T-cell (primary cell): Measurements from ENCODE around the gene TBCE. TPM values are rescaled to one million over a fixed set of nuclear protein-coding genes. Genes with fewer than 3 reads are reported as not detected.

Experiments used
- ATAC-seq, 4 experiments: fragments of 200-7000 bp in 3 of 4; fragments of 150-1000 bp in 1 of 4; cut with Tn5 transposase; replicated peaks in 1 of 4; 1 replicate in 3 of 4; 2 replicates in 1 of 4; pipeline ENCODE4 v1.10.0; 2021; ENCODE audit warnings: moderate library complexity in 3 of 4, mild to moderate bottlenecking in 2 of 4, moderate number of reproducible peaks in 1 of 4
- CTCF ChIA-PET, 2 donors: fragments of 300-600 bp; sonication (Branson Sonifier 250); formaldehyde crosslinking; loops; one replicate each; lab custom pipeline; 2022; ENCODE audit warnings: antibody characterized with exemption in 2 of 2; lab: Charles Lee
- POLR2A ChIA-PET, 2 donors: fragments of 300-600 bp; sonication (Branson Sonifier 250); formaldehyde crosslinking; loops; one replicate each; lab custom pipeline; 2022; ENCODE audit warnings: antibody characterized with exemption in 2 of 2; lab: Charles Lee
- DNase-seq, 35 experiments: peaks; one replicate each; pipeline versions ENCODE4 v3.0.0 to v3.0.0-alpha.2; 2013 to 2023
- H3K27ac ChIP-seq: one replicate; pipeline ENCODE4 v1.5.1; 2013; ENCODE audit warnings: low read length
- H3K27me3 ChIP-seq, 2 experiments: replicated peaks in 1 of 2; 1 replicate in 1 of 2; 2 replicates in 1 of 2; pipeline versions ENCODE4 v1.6.1 to v1.7.0; 2013; ENCODE audit warnings: low read length in 1 of 2, mixed read lengths in 1 of 2; ENCODE audit not compliant: control insufficient read depth in 2 of 2, insufficient read depth in 2 of 2; ENCODE audit errors: extremely low read depth in 1 of 2
- H3K36me3 ChIP-seq, 2 donors: 1 replicate in 1 of 2; 2 replicates in 1 of 2; pipeline versions ENCODE4 v1.6.1 to v1.7.0; 2013; ENCODE audit warnings: low read length in 1 of 2; ENCODE audit not compliant: control insufficient read depth in 2 of 2, insufficient read depth in 1 of 2; ENCODE audit errors: extremely low read depth in 1 of 2
- H3K4me1 ChIP-seq, 2 experiments: 1 replicate in 1 of 2; 2 replicates in 1 of 2; pipeline versions ENCODE4 v1.6.1 to v1.7.0; 2013; ENCODE audit warnings: low read length in 2 of 2, mixed read lengths in 1 of 2; ENCODE audit not compliant: insufficient read depth in 2 of 2, control insufficient read depth in 1 of 2; ENCODE audit errors: extremely low read depth in 1 of 2
- H3K4me3 ChIP-seq, 2 donors: 1 replicate in 1 of 2; 2 replicates in 1 of 2; pipeline versions ENCODE4 v1.5.1 to v1.7.0; 2013; ENCODE audit warnings: mild to moderate bottlenecking in 2 of 2, low read length in 1 of 2, moderate library complexity in 1 of 2; ENCODE audit not compliant: control insufficient read depth in 1 of 2; ENCODE audit errors: extremely low read depth in 1 of 2
- H3K9me3 ChIP-seq: 2 replicates; pipeline ENCODE4 v1.7.0; 2013
- H3K27ac Mint-ChIP-seq, 2 donors: one replicate each; pipeline ENCODE4 v1.8.0; 2020 to 2021; ENCODE audit warnings: mild to moderate bottlenecking in 2 of 2, mixed read lengths in 2 of 2
- H3K27me3 Mint-ChIP-seq, 2 donors: one replicate each; pipeline ENCODE4 v1.8.0; 2021 to 2022; ENCODE audit warnings: mixed read lengths in 2 of 2
- H3K36me3 Mint-ChIP-seq: one replicate; pipeline ENCODE4 v1.8.0; 2021; ENCODE audit warnings: mixed read lengths
- H3K4me1 Mint-ChIP-seq, 3 donors: one replicate each; pipeline ENCODE4 v1.8.0; 2020 to 2022; ENCODE audit warnings: mixed read lengths in 3 of 3, mild to moderate bottlenecking in 1 of 3
- H3K4me3 Mint-ChIP-seq, 3 donors: one replicate each; pipeline ENCODE4 v1.8.0; 2020 to 2022; ENCODE audit warnings: mild to moderate bottlenecking in 3 of 3, mixed read lengths in 3 of 3, moderate library complexity in 3 of 3
- H3K9me3 Mint-ChIP-seq, 3 donors: one replicate each; pipeline ENCODE4 v1.8.0; 2020 to 2022; ENCODE audit warnings: mixed read lengths in 3 of 3
- WGBS: methylation state at CpG from one replicate; pipeline ENCODE4 v1.1.5; 2013; ENCODE audit warnings: missing lambda C conversion rate; ENCODE audit not compliant: insufficient coverage; 5-methylcytosine and 5-hydroxymethylcytosine counted together
- total RNA-seq, 35 experiments: library from RNA in 6 of 35; stranded (reverse) in 6 of 35; fragments of 120-200 nt in 1 of 35; gene quantifications; one replicate each; pipeline versions ENCODE4 v1.2.1 to v1.2.4 and lab custom pipeline; 2013 to 2026

Gene TBCE
- total RNA-seq, 5 donors from 2014 or later (not counting 1 experiment from before 2014, with no cell fraction given), result 15.6 to 21.5 (median 18.6) TPM

DNA sequence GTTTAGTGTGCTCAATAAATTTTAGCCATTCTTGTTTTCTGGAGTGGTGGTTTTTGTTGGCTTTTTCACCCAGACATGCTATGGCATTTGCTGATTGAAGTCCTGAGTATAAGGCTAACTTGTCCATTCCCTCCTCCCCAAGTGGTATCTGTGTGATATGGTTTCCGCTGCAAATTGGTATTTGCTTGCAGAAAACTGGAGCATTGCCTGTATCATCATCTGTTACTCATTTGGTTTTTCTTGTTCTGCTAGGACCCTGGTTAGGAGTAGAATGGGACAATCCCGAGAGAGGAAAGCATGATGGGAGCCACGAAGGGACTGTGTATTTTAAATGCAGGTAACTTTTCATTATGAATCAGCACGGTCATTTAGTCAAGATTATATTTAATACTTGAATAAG, 34.0 kb downstream of the TBCE start:
- H3K27ac ChIP-seq, result no peak overlapping the region
- H3K9me3 Mint-ChIP-seq, result no peaks in the 10 kb centered on the region
- POLR2A ChIA-PET, result no interaction called here
- ATAC-seq (no peak), DNase-seq (no peak)
- H3K9me3 ChIP-seq, result no peaks in the 10 kb centered on the region
- H3K27me3 Mint-ChIP-seq, result no peaks in the 10 kb centered on the region
- 85% methylated on average over 2 of the region's 4 CpGs for WGBS
- H3K36me3 ChIP-seq, result peaks cover 0 to 6% of the 10 kb centered on the region in 2 donors
- H3K27me3 ChIP-seq, result no peaks in the 10 kb centered on the region
- H3K27ac Mint-ChIP-seq, result no peak overlapping the region
- CTCF ChIA-PET, result no interaction called here
- peaks cover 1 to 20% (median 6%) of the 10 kb centered on the region in 3 donors for H3K4me1 Mint-ChIP-seq
- peaks cover 19% of the 10 kb centered on the region for H3K36me3 Mint-ChIP-seq
- H3K4me3 ChIP-seq, result no peak overlapping the region
- H3K4me3 Mint-ChIP-seq, result no peak overlapping the region
- H3K4me1 ChIP-seq, result no peaks in the 10 kb centered on the region

DNA sequence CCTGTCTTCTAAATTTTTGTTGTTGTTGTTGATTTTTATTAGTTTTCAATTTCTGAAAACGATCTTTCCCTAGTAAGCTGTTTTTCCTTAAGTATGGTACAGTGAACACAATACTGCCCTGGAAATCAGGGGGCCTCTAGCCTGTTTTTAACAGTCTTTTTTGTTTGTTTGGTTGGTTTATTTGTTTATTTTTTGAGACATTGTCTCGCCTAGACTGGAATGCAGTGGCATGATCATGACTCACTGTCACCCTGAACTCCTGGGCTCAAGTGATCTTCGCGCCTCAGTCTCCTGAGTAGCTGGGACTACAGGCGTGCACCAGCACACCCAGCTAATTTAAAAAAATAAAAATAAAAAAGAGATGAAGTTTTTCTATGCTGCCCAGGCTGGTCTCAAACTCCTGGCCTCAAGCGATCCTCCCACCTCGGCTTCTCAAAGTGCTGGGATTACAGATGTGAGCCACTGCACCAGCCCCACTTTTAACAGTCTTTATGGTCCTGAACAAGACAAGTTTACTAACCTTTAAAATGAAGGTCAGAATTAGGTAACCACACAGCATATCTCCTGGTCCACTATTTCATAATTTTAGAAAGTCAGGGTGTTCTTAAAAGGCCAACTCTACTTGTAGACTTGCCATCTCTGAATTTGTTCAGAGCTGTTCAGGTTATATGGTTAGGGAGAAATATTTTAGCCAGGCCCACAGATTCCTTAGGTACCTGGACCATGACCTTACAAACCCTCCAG, 35.4 kb downstream of the TBCE start:
- no peaks in the 10 kb centered on the region for H3K9me3 Mint-ChIP-seq
- WGBS, result 100% methylated on average over 2 of the region's 7 CpGs
- H3K27ac Mint-ChIP-seq, result no peak overlapping the region
- ATAC-seq, result no peak
- Histone ChIP-seq H3K27ac (no peak overlapping the region), H3K27me3 (no peaks in the 10 kb centered on the region), H3K36me3 (peaks cover 0 to 6% of the 10 kb centered on the region in 2 donors), H3K9me3 (no peaks in the 10 kb centered on the region), H3K4me3 (no peak overlapping the region), H3K4me1 (no peaks in the 10 kb centered on the region)
- no peaks in the 10 kb centered on the region for H3K27me3 Mint-ChIP-seq
- DNase-seq, result no peak
- CTCF ChIA-PET, result no interaction called here
- H3K4me3 Mint-ChIP-seq, result no peak overlapping the region
- H3K4me1 Mint-ChIP-seq, result peaks cover 1 to 17% (median 2%) of the 10 kb centered on the region in 3 donors
- POLR2A ChIA-PET, result no interaction called here
- H3K36me3 Mint-ChIP-seq, result peaks cover 19% of the 10 kb centered on the region

DNA sequence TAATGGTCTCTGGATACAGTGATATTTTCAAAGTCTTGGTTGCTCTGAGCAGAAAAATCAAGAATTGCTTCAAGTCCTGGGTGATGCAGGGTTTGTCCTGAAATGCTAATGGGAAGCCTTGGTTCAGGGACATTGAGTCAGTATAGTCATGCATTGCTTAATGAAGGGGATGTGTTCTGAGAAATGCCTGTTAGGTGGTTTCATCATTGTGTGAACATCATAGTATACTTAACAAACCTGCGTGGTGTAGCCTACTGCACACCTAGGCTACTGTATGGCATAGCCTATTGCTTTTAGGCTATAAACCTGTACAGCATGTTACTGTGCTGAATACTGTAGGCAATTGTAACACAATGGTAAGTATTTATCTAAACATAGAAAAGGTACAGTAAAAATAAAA, 36.4 kb downstream of the TBCE start:
- H3K27ac Mint-ChIP-seq, result no peak overlapping the region
- H3K9me3 Mint-ChIP-seq, result no peaks in the 10 kb centered on the region
- Histone ChIP-seq H3K9me3 (no peaks in the 10 kb centered on the region), H3K36me3 (peaks cover 0 to 6% of the 10 kb centered on the region in 2 donors), H3K27me3 (no peaks in the 10 kb centered on the region), H3K4me3 (no peak overlapping the region), H3K27ac (no peak overlapping the region), H3K4me1 (no peaks in the 10 kb centered on the region)
- H3K4me1 Mint-ChIP-seq, result peaks cover 3 to 8% (median 5%) of the 10 kb centered on the region in 3 donors
- ATAC-seq (no peak), DNase-seq (no peak)
- WGBS, result no CpG with 5 or more reads among the region's 1 CpG
- POLR2A ChIA-PET, result no interaction called here
- H3K27me3 Mint-ChIP-seq, result no peaks in the 10 kb centered on the region
- peaks cover 19% of the 10 kb centered on the region for H3K36me3 Mint-ChIP-seq
- no peak overlapping the region for H3K4me3 Mint-ChIP-seq
- CTCF ChIA-PET, result interaction anchor here in 1 of 2 donors (0.7 kb wide), 1 partner anchor 178 kb away, joined by 3 read pairs; no protein-coding TSS in a partner anchor

DNA sequence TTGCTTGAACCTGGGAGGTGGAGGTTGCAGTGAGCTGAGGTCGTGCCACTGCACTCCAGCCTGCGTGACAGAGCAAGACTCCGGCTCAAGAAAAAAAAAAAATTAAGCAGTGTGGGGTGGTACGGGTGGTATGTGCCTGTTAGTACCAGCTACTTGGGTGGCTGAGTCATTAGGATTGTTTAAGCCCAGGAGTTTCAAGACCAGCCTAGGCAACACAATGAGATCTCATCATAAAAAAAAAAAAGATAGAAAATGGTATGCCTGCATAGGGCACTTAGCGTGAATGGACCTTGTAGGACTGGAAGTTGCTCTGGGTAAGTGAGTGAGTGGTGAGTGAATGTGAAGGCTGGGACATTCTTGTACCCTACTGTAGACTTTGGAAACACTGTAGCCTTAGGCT, 37.0 kb downstream of the TBCE start:
- no peaks in the 10 kb centered on the region for H3K4me1 ChIP-seq
- ChIA-PET CTCF (interaction anchor here (0.6 to 0.7 kb wide), 4 partner anchors 14 to 852 kb away, joined by 3 read pairs; no protein-coding TSS in a partner anchor), POLR2A (no interaction called here)
- no peak overlapping the region for H3K27ac ChIP-seq
- peaks cover 19% of the 10 kb centered on the region for H3K36me3 Mint-ChIP-seq
- no peaks in the 10 kb centered on the region for H3K9me3 ChIP-seq
- no peak overlapping the region for H3K4me3 Mint-ChIP-seq
- H3K36me3 ChIP-seq, result peaks cover 0 to 6% of the 10 kb centered on the region in 2 donors
- H3K27me3 Mint-ChIP-seq, result no peaks in the 10 kb centered on the region
- H3K9me3 Mint-ChIP-seq, result no peaks in the 10 kb centered on the region
- WGBS, result 90% methylated on average over 3 of the region's 5 CpGs
- DNase-seq (no peak), ATAC-seq (no peak)
- H3K27ac Mint-ChIP-seq, result no peak overlapping the region
- H3K4me3 ChIP-seq, result no peak overlapping the region
- no peaks in the 10 kb centered on the region for H3K27me3 ChIP-seq
- peaks cover 3 to 7% (median 5%) of the 10 kb centered on the region in 3 donors for H3K4me1 Mint-ChIP-seq

DNA sequence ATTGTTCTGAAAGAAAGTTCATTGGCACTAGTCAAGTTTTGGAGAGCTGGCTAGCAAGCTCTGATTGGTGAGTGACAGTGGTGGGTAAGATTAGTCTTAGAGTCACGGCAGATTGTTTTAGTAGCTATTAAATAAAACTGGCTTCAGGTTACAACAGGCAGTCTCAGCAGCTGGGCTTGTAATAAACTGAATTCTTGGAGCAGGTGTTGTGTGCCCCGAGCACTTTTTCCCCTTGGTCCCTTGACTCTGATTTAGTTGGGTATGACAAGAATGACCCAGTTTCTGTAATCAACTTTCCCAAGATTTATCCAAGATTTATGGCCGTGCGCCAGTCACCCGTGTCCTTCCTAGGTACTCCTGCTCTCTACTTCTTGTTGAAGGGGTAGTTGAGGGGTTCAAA, 40.2 kb downstream of the TBCE start:
- Histone ChIP-seq H3K27ac (no peak overlapping the region), H3K36me3 (peaks cover 0 to 4% of the 10 kb centered on the region in 2 donors), H3K4me3 (no peak overlapping the region), H3K27me3 (no peaks in the 10 kb centered on the region), H3K4me1 (no peaks in the 10 kb centered on the region), H3K9me3 (no peaks in the 10 kb centered on the region)
- ChIA-PET POLR2A (no interaction called here), CTCF (no interaction called here)
- Mint-ChIP-seq H3K9me3 (no peaks in the 10 kb centered on the region), H3K36me3 (peaks cover 9% of the 10 kb centered on the region), H3K27me3 (no peaks in the 10 kb centered on the region), H3K4me1 (peaks cover 3 to 11% (median 8%) of the 10 kb centered on the region in 3 donors), H3K4me3 (no peak overlapping the region), H3K27ac (no peak overlapping the region)
- 100% methylated on average over 1 of the region's 5 CpGs for WGBS
- DNase-seq, result no peak
- no peak for ATAC-seq

DNA sequence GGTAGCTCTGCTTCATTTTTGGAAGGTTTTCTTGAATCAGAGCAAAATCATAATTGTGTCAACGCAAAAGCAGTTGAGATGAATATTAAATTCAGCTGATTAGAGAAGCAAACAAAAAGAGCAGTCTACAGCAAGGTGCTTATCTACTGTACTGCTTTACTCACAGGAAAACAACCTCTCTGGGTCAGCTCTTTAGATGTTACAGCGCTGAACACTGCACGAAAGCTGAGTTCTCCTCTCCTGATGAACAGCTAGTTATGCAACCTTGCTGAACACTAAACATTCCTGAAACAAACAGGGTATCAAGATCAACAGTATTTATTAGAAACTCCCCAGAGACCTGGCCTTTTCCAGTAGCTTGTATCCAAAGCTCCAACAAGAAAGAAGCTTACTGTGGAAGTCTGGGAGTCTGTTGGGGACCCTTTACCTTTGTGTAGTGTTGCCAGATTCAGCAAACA, 41.3 kb downstream of the TBCE start:
- Mint-ChIP-seq H3K36me3 (peaks cover 2% of the 10 kb centered on the region), H3K27ac (no peak overlapping the region), H3K9me3 (no peaks in the 10 kb centered on the region), H3K4me3 (no peak overlapping the region), H3K4me1 (peaks cover 4 to 12% (median 8%) of the 10 kb centered on the region in 3 donors), H3K27me3 (no peaks in the 10 kb centered on the region)
- no peaks in the 10 kb centered on the region for H3K9me3 ChIP-seq
- ChIA-PET CTCF (interaction anchor here in 1 of 2 donors (0.6 kb wide), 1 partner anchor 1097 kb away, joined by 4 read pairs; no protein-coding TSS in a partner anchor), POLR2A (no interaction called here)
- no peaks in the 10 kb centered on the region for H3K27me3 ChIP-seq
- DNase-seq, result no peak
- H3K27ac ChIP-seq, result no peak overlapping the region
- H3K36me3 ChIP-seq, result no peaks in the 10 kb centered on the region
- H3K4me3 ChIP-seq, result no peak overlapping the region
- no peak for ATAC-seq
- H3K4me1 ChIP-seq, result no peaks in the 10 kb centered on the region
- 70% methylated on average over 3 of the region's 3 CpGs for WGBS
